ENCODE data around the gene ZNF273.
"Not testable (repeated sequence)": the region's sequence is repeated elsewhere in the genome, so short reads cannot be mapped to it uniquely, and the experiment has no call there.

ZNF273 gene

DNA sequence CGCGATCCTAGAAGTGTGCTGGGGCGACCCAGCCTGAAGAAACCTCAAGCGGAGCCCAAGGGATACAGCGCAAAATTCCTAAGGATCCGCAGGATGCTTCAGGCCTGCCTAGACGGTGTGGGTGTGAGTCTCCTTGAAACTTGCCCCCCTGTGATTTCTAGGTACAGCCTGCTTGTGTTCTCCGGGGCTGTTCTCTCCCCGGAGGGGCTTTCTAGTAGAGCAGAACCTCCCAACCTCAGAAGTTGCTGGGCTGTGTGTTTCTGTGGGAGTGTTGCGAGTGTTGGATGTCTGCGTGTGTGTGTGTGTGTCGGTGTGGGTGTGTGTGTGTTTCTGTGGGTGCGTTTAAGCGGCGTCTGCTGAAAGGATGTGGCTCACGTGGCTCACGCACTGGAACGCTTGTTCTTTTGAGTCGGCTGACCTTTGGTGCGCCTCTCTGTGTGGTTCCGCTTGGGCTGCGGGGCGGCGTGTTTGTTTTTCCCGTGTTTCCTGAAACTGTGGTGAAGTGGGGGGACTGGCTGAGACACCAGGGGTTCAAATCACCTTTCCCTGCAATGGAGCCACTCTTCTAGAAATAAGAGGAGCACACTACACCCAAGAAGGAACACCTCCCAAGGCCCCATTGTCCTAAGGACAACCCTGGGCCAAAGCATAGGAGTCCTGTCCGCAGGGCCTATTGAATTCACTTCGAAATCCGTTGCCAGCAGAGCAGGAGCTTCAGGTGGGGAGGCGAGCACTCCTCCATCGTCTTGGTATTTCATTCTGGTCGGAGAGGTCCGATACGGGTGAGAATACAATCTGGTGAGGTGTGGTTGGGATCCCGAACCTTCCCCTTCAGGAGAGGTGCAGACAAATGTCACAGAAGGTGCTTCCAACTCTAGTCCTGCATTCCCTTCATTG is 25.1 kb upstream of the ZNF273 start:
- peak; percentile 16 for DNase-seq

DNA sequence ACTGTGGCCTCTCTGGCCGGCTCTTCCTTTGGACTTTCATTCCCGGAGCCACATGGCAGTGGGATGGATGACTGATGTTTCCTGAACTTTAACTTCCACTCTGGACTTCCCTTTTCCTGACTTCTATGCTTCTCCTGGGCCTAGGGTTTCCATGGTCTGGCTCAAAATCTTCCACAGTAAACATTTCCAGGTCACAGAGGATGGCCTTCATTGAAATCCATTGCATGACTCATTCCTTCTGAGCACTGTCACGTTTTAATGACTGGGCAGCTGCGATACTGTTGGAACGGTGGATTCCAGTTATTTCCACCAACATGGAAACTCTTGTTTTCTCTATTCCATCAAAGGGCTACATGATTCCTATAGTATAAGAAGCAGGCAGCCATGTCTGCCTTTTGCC is 24.4 kb upstream of the ZNF273 start:
- no peak for DNase-seq

GRCh38 chr7:64879086-64879730 is 23.9 kb upstream of the ZNF273 start:
- no peak for DNase-seq

DNA sequence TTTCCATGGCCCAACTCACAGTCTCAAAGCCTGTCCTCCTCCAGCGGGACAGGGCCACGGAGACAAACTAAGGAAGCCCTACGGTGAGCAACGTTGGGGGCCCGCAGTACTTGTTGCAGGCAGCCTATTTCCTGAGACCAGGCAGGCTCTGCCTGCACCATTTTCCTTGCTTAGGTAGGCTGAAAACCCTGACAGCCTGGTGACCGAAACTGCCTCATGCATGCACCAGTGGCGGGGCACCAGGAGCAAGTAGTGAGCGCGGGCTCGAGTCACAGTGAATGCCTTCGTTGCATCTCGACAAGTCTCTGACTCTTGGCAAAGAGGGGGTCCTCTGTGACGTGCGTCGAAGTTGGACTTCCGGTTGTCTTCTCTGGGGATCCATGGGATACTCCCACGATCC is 23.3 kb upstream of the ZNF273 start:
- DNase-seq = no peak

DNA sequence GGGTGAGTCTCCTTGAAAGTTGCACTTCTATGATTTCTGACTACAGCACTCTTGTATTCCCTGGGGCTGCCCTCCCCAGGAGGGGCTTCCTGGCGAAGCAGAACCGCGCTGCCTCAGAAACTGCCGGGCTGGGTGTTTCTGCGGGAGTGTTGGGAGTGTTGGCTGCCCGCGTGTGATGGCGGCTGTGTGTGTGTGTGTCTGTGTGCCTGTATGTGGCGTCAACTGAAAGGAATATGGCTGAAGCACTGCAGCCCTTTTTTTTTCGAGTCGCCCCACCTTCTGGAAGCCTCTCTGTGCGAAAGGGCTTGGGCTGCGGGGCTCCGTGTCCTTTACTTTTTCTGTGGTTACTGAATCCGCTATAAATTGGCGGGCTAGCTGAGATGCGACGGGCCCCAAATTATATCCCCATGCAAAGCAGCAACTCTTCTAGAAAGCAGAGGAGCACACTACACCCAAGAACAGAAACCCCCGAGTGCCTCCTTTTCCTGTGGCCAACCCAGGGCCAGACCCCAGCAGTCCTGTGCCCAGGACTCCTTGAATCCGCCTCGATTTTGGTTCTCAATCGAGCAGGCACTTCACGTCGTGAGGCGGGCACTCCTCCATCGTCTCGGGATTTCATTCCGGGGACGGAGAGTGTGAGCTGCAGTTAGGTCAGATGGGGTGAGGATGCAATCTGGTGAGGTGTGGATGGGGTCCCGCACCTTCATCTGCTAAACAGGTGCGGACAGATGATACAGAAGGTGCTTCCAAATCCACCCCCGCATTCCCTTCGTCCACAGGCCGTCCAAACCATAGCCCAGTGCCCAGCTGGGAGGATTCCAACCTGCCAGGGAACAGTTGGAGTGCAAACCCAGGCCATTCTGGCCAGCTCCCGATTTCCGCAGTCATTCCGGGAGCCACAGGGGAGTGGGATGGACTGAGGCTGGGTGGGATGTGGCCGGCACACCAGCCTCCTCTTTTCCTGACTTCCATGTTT is 22.5 kb upstream of the ZNF273 start:
- DNase-seq = no peak

DNA sequence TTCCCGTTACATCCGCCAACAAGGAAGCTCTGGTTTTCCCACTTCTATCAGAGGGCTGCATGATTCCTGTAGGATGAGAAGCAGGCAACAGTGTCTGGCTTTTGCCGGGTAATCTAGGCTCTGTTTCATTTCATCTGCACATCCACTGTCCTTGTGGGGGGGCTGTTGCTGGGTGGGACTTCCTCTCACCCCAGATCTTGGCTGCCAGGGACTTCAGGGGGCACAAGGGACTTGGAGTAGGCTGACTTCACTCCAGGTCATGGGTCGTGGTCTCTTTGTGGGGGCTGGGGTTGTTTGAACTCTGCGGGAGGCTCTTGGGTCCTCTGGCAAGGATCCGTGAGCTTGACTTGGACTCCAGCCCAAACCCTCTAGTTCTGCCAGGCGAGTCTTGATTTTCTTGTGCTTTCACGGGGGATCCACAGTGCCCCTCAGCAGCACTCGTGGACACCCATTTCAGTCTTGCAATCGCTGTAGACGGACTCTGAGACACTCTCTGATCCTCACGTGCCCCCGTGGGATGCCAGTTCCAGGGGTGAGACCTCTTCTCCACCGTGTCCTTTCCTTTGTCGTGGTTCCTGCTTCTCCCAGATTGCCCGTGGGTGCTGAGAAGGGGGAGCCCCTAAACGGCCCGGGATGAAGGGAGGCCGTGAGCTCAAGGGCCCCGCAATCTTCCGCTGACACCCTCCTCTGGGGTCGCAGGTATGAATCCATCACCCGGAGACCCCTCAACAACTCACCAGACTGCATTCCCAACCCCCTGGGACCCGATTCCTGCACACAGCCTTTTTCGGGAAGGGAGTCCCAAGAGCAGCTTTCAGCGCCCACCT is 21.4 kb upstream of the ZNF273 start:
- DNase-seq = no peak

DNA sequence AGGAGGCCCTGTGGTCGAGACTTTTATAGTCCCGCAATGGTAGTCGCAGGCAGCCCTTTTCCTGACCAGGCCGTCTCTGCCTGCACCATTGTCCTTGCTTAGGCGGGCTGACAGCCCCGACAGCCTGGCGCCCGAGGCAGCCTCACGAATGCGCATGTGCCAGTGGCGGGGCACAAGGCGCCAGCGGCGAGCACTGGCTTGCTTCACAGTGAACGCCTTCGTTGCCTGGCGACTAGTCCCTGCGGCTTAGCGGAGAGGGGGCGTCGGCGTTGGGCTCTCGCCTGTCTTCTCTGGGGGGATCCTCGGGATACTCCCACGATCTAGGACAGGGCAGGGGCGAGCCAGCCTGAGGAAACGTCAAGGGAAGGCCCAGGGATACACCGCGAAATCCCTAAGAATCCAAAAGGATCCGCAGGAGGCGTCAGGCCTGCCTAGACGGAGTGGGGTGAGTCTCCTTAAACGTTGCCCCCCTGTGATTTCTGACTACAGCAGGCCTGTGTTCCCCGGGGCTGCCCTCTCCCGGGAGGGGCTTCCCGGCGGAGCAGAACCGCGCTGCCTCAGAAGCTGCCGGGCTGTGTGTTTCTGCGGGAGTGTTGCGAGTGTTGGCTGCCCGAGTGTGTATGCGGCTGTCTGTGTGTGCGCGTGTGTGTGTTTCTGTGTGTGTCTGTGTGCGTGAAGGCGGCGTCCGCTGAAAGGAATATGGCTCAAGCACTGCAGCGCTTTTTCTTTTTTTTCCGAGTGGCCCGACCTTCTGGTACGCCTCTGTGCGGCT is 20.5 kb upstream of the ZNF273 start:
- DNase-seq = peak; percentile 23

- DNase-seq = no peak
Measured at GRCh38 chr7:64883113-64883905, 19.8 kb upstream of the ZNF273 start.

GRCh38 chr7:64884085-64884912 is 18.8 kb upstream of the ZNF273 start:
- no peak for DNase-seq

- no peak for DNase-seq
Measured at GRCh38 chr7:64884913-64885370, 18.1 kb upstream of the ZNF273 start.

DNA sequence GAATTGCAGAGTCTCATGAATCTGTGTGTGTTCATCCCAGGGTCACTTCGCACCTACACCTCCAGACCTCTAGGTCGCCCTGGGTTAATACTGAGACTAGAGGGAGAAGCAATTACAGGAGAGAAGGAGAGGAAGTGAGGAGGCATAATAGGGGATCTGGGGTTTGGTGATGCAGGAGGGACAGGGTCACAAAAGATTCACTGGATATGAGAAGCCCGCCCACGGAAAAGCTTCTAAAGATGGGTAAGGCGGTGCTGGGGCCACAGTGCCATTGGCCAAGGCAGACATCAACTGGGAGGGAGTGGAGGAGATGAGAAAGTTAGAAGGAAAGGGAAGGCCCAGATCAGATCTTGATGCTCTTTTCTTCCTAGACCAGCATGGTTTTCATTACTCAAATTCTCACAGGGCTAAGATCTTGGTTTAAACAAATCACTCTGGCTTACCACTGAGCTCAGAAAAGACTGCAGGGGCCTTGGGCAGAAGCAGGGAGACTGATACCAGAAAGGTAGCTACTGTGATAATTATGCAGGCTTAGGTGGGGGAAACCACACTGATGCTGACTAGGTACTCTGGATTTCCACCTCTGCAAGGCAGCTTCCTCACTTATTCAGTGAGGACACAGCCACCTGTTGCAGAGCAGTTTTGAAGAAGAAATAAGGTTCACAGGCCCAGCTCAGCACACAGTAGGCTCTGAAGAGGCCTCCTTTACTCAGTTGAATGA is 17.4 kb upstream of the ZNF273 start:
- DNase-seq = no peak

DNA sequence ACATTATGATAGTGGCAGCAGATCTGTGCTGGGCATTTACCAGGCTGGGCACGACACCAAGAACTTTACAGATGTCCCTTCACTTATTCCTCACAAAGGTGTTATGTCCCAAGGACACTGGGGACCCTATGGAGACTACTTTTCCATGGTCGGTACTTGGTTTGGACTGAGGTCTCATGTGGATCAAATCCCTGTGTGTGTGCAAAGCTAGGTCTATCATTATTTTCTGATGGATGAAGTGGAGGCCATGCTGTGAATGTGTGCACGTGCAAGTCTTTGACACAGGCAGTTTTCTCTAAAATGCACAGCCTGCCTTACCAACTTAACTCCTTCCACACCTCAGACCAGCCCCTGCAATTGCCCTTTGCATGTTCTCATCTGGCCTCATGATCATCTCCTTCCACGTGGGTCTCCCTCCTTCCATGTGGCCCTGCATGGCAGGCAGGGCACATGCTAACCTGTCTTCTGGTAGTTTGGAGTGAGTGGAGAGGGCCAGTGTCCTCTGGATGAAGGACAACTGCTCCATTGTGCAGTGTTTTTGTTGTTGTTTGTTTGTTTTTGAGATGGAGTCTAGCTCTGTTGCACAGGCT is 16.0 kb upstream of the ZNF273 start:
- DNase-seq = no peak

DNA sequence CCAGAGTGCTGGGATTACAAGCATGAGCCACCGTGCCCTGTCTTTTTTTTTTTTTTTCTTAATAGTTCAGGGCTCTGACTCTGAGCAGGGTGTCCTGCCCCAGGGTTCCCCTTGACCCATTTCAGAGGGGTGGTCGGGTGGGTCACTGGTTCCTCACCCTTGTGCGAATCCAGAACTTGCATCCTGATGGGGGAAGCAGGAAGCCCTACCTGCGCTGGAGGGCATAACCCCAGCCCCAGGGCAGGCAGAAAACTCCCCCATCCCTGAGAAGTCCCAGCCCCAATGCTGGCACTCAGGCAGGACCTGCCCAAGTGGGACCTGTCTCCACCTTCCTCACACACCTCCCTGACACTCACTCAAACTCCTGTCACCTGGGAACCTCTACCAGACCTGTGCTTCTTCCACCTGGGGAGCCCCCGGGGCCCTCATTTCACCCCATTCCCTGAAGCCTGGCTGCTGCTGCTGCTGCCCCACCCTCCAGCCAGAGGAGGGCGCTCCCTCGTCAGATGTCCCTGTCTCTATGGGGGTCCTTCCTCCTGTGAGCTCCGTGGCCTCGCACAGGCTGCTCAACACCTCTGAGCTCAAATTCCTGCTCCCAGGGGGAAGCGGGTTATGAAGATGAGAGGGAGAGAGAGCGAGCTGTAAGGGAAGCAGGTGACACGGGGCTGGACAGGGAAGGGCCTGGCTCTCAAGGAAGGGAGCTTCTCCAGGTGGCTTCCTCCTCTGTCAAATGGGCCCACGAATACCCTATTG is 15.1 kb upstream of the ZNF273 start:
- DNase-seq = peak; percentile 41

DNA sequence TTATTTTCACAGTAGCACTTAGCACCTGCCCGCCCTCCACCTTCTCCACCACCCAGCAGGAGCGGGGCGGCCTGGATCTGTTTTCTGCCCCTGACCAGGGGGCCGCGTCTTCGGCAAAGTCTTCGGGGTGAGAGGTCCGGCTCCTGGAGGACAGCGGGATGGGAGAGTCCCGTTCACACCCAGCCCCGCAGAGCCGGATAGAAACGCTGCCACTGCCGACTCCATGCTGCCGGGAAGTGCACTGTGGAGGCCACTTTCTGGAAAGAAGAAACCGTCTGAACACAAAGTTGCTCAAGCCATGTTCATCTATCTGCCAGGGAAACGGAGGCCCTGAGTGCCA is 14.5 kb upstream of the ZNF273 start:
- DNase-seq = no peak

- DNase-seq = peak; percentile 8
Measured at GRCh38 chr7:64888901-64889685, 14.0 kb upstream of the ZNF273 start.

- DNase-seq = no peak
Measured at GRCh38 chr7:64889686-64890162, 13.3 kb upstream of the ZNF273 start.

DNA sequence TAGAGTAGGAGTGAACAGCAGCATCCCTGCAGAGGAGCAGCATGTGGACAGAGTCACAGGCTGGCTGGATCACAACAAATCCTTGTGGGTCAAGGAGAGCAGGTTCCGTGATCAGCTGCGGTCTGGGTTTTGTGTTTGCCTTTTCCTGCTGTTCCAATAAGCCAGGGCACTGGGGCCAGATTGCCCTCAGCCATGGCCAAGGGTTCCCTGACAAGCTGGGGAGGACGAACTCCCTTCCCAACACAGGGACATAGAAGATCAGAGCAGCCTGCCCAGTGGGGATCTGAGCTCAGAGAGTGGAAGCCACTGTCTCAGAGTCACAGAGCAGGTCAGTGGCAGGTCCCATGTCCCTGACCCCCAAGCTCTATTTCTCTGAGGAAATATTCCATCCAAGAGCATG is 12.8 kb upstream of the ZNF273 start:
- DNase-seq = not testable (repeated sequence)
